K562 (cell line): ENCODE measurements around the gene UBE2N. TPM values are rescaled to one million over a fixed set of nuclear protein-coding genes. Genes with fewer than 3 reads are reported as not detected.

Source experiments
- CEBPG ChIP-seq, 3 experiments: fragments of 200-800 bp in 1 of 3; sonication (Bioruptor generic) in 1 of 3; sonication (generic) in 1 of 3; formaldehyde crosslinking in 1 of 3; IDR thresholded peaks in 2 of 3; conservative IDR thresholded peaks in 1 of 3; 2 replicates each; pipeline versions ENCODE4 v1.6.1 to v1.8.0; 2016 to 2022; ENCODE audit warnings: missing compliant biosample characterization in 2 of 3, missing genetic modification characterization in 2 of 3, mild to moderate bottlenecking in 1 of 3, missing genetic modification reagents in 1 of 3
- CHD4 ChIP-seq: fragments of 200-600 bp; sonication (generic); IDR thresholded peaks from 3 replicates; pipeline ENCODE4 v1.6.1; 2012; ENCODE audit warnings: low read depth, mild to moderate bottlenecking, mixed read lengths, low read length, inconsistent platforms; ENCODE audit not compliant: insufficient read depth, insufficient replicate concordance, poor library complexity, severe bottlenecking
- KLF10 ChIP-seq: fragments of 250-450 bp; sonication (Bioruptor Pico); IDR thresholded peaks from 2 replicates; pipeline ENCODE4 v1.6.1; 2021; ENCODE audit warnings: matching md5 sums
- MAFK ChIP-seq: IDR thresholded peaks from 2 replicates; pipeline ENCODE4 v1.6.1; 2011; ENCODE audit warnings: low read length, improper control_type of control experiment
- MAZ ChIP-seq, 2 experiments: fragments of 450-650 bp in 1 of 2; sonication (generic) in 1 of 2; formaldehyde crosslinking; IDR thresholded peaks in 1 of 2; conservative IDR thresholded peaks in 1 of 2; 2 replicates each; pipeline versions ENCODE4 v1.4.0 to v1.5.0; 2020; ENCODE audit warnings: mild to moderate bottlenecking in 1 of 2, missing genetic modification reagents in 1 of 2
- MEF2A ChIP-seq: IDR thresholded peaks from 2 replicates; pipeline ENCODE4 v1.6.1; 2011; ENCODE audit warnings: low read depth, mild to moderate bottlenecking, low read length, moderate library complexity; ENCODE audit not compliant: control insufficient read depth
- MTF1 ChIP-seq: fragments of 250-450 bp; sonication (Bioruptor Pico); IDR thresholded peaks from 2 replicates; pipeline ENCODE4 v1.9.0; 2021; ENCODE audit warnings: moderate library complexity, mild to moderate bottlenecking, inconsistent platforms, borderline replicate concordance
- MYBL2 ChIP-seq, 2 experiments: fragments of 450-650 bp in 1 of 2; sonication (generic) in 1 of 2; formaldehyde crosslinking in 1 of 2; IDR thresholded peaks; 2 replicates each; pipeline versions ENCODE4 v1.6.1 to v1.8.1; 2017 to 2022; ENCODE audit warnings: borderline replicate concordance in 1 of 2, inconsistent platforms in 1 of 2, low read depth in 1 of 2, mild to moderate bottlenecking in 1 of 2, missing genetic modification reagents in 1 of 2, moderate library complexity in 1 of 2
- NCOR1 ChIP-seq: fragments of 450-650 bp; IDR thresholded peaks from 2 replicates; pipeline ENCODE4 v1.6.1; 2016; ENCODE audit warnings: mild to moderate bottlenecking, moderate library complexity
- PHB ChIP-seq: fragments of 250-450 bp; sonication (Bioruptor Pico); IDR thresholded peaks from 2 replicates; pipeline ENCODE4 v1.5.0; 2021
- PHF21A ChIP-seq: fragments of 450-650 bp; IDR thresholded peaks from 2 replicates; pipeline ENCODE4 v1.6.1; 2017; ENCODE audit warnings: low read depth, borderline replicate concordance
- PURB ChIP-seq: sonication (generic); formaldehyde crosslinking; IDR thresholded peaks from 2 replicates; pipeline ENCODE4 v1.9.0; 2021; ENCODE audit warnings: low read depth, mild to moderate bottlenecking, missing genetic modification reagents
- RCOR1 ChIP-seq, 2 experiments: IDR thresholded peaks; 2 replicates each; pipeline ENCODE4 v1.6.1; 2012; ENCODE audit warnings: low read depth in 2 of 2, low read length in 2 of 2, borderline replicate concordance in 1 of 2, improper control_type of control experiment in 1 of 2
- SRSF7 ChIP-seq: fragments of 200-400 bp; formaldehyde crosslinking; optimal IDR thresholded peaks from 2 replicates; pipeline ENCODE3; 2017; ENCODE audit warnings: mild to moderate bottlenecking, low read depth, low read length
- ZC3H4 ChIP-seq: sonication (generic); formaldehyde crosslinking; IDR thresholded peaks from 2 replicates; pipeline ENCODE4 v1.9.0; 2021; ENCODE audit warnings: missing genetic modification reagents, borderline replicate concordance
- ZNF124 ChIP-seq: sonication (generic); formaldehyde crosslinking; IDR thresholded peaks from 2 replicates; pipeline ENCODE4 v1.8.1; 2022; ENCODE audit warnings: missing genetic modification reagents
- ZNF143 ChIP-seq: sonication (generic); formaldehyde crosslinking; IDR thresholded peaks from 2 replicates; pipeline ENCODE4 v1.9.0; 2022; ENCODE audit warnings: mild to moderate bottlenecking, missing genetic modification reagents
- ZNF384 ChIP-seq: IDR thresholded peaks from 2 replicates; pipeline ENCODE4 v1.6.1; 2012; ENCODE audit warnings: low read depth, low read length, improper control_type of control experiment
- ZNF41 ChIP-seq: fragments of 250-450 bp; sonication (Bioruptor Pico); conservative IDR thresholded peaks from 2 replicates; pipeline ENCODE4 v1.4.0; 2020; ENCODE audit warnings: mild to moderate bottlenecking
- polyA plus RNA-seq, 8 experiments: library from polyadenylated mRNA; depleted of rRNA in 4 of 8; stranded (reverse) in 5 of 8; unstranded in 3 of 8; fragments of >200 nt; fragmentation: Nextera tagmentation in 2 of 8; fragmentation: Illumina TruSeq in 1 of 8; extraction: Ambion mirVana in 2 of 8; extraction: Trizol in 1 of 8; gene quantifications; 2 replicates each; pipeline versions ENCODE4 v1.2.1 to v1.2.3, GENCODE V29; 2011 to 2014; ENCODE audit warnings: inconsistent platforms in 1 of 8, missing spikeins in 1 of 8
- total RNA-seq, 7 experiments: library from RNA; depleted of rRNA in 6 of 7; stranded (reverse); fragments of >200 nt in 6 of 7; fragmentation: Illumina TruSeq in 2 of 7; extraction: Trizol in 2 of 7; gene quantifications; 2 replicates each; pipeline versions ENCODE4 v1.2.1 to v1.2.3, GENCODE V29; 2011 to 2021; ENCODE audit warnings: low replicate concordance in 1 of 7
- TF ChIP-seq, protein P1 (sequence below): fragments of 250-450 bp; sonication (Bioruptor Pico); IDR thresholded peaks from 2 replicates; pipeline ENCODE4 v1.4.0; 2020; ENCODE audit warnings: borderline replicate concordance
- TF ChIP-seq, protein P2 (sequence below): fragments of 450-650 bp; IDR thresholded peaks from one replicate; pipeline ENCODE4 v1.6.1; 2018; ENCODE audit warnings: mild to moderate bottlenecking, moderate library complexity; ENCODE audit not compliant: partially characterized antibody
- TF ChIP-seq, protein P3 (sequence below): fragments of 250-450 bp; sonication (Bioruptor Pico); IDR thresholded peaks from 2 replicates; pipeline ENCODE4 v1.8.0; 2021; ENCODE audit warnings: mild to moderate bottlenecking, moderate library complexity

UBE2N gene
- total and polyA plus RNA-seq, 9 of the 15 experiments (the other 6 are each of a cell fraction or from before 2014, with no cell fraction given), result 189 to 826 (median 260) TPM

DNA sequence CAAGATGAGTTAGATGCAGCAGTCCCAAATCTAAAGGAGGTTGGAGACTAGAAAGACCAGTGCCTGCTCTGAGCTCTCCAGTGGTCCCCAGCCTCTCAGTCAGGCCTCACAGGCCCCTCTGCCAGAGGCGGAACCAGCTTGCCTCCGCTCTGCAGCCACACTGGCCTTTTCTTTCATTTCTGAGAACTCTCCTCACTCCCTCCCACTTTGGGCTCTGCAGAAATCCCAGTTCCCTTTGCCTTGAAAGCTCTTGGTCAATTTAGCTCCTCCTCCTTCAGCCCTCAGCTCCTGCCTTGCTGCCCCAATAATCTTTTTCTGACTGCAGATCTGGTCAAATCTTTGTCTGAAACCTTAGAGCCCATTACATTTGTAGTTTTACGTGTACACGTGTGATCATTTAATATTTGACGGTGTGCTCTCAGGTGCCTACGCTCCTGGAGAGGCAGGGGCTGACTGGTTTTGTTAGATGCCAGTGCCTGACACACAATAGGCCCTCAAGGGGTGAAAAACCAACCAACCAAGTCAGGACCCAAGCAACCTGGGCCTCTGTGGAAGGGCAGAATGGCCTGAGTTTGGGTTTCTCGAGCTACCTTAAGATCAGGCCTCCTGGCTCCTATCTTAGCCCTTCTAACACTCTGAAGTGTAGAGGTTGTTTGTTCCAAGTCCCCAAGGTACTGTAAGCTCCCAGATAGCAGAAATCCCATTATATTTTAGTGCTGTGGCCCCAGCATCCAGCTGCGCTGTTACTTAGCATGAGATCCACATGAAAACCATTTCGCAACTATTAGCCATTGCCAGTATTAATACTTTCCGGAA is 65.1 kb downstream of the UBE2N start (continued):
- TF ChIP-seq, protein P1, sequence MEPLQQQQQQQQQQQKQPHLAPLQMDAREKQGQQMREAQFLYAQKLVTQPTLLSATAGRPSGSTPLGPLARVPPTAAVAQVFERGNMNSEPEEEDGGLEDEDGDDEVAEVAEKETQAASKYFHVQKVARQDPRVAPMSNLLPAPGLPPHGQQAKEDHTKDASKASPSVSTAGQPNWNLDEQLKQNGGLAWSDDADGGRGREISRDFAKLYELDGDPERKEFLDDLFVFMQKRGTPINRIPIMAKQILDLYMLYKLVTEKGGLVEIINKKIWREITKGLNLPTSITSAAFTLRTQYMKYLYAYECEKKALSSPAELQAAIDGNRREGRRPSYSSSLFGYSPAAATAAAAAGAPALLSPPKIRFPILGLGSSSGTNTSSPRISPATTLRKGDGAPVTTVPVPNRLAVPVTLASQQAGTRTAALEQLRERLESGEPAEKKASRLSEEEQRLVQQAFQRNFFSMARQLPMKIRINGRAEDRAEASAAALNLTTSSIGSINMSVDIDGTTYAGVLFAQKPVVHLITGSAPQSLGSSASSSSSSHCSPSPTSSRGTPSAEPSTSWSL (CRISPR knock-in tag), result 0 out of 2 replicates have a peak, but pooled peaks have one; percentile 79
- TF ChIP-seq MYBL2 (IDR thresholded peaks at IDR 0.05; ENCODE audit: low read depth), result no peak
- no peak for TF ChIP-seq MYBL2 (CRISPR knock-in tag; IDR thresholded peaks at IDR 0.05; ENCODE audit: borderline replicate concordance)
- no peak for TF ChIP-seq MTF1 (CRISPR knock-in tag)
- TF ChIP-seq MAFK, result 0 out of 2 replicates have a peak, but pooled peaks have one; percentile 13
- no peak for TF ChIP-seq PHF21A
- no peak for TF ChIP-seq CHD4
- TF ChIP-seq KLF10, result no peak
- no peak for TF ChIP-seq ZNF124
- TF ChIP-seq, protein P2, sequence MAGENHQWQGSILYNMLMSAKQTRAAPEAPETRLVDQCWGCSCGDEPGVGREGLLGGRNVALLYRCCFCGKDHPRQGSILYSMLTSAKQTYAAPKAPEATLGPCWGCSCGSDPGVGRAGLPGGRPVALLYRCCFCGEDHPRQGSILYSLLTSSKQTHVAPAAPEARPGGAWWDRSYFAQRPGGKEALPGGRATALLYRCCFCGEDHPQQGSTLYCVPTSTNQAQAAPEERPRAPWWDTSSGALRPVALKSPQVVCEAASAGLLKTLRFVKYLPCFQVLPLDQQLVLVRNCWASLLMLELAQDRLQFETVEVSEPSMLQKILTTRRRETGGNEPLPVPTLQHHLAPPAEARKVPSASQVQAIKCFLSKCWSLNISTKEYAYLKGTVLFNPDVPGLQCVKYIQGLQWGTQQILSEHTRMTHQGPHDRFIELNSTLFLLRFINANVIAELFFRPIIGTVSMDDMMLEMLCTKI, result no peak
- TF ChIP-seq, protein P3, sequence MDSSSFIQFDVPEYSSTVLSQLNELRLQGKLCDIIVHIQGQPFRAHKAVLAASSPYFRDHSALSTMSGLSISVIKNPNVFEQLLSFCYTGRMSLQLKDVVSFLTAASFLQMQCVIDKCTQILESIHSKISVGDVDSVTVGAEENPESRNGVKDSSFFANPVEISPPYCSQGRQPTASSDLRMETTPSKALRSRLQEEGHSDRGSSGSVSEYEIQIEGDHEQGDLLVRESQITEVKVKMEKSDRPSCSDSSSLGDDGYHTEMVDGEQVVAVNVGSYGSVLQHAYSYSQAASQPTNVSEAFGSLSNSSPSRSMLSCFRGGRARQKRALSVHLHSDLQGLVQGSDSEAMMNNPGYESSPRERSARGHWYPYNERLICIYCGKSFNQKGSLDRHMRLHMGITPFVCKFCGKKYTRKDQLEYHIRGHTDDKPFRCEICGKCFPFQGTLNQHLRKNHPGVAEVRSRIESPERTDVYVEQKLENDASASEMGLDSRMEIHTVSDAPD (CRISPR knock-in tag), result no peak
- no peak for TF ChIP-seq NCOR1
- TF ChIP-seq PURB (CRISPR knock-in tag), result no peak
- TF ChIP-seq MAZ (CRISPR knock-in tag; conservative IDR thresholded peaks at IDR 0.05 in 1 of 2, IDR thresholded peaks at IDR 0.05 in 1 of 2), result peak in 1 of 2 experiments; percentile 59; a peak in 1 of 4 replicates
- TF ChIP-seq MEF2A, result no peak
- no peak for TF ChIP-seq ZC3H4 (CRISPR knock-in tag)
- TF ChIP-seq RCOR1 (IDR thresholded peaks at IDR 0.05; ENCODE audit: borderline replicate concordance in 1 of 2, low read depth in 2 of 2, low read length in 2 of 2), result peak in 1 of 2 experiments; percentile 56; a peak in 1 of 4 replicates
- TF ChIP-seq ZNF143, result no peak
- no peak for TF ChIP-seq ZNF384
- no peak for TF ChIP-seq PHB (CRISPR knock-in tag)
- no peak for TF ChIP-seq SRSF7
- TF ChIP-seq ZNF41 (CRISPR knock-in tag), result no peak
- 0 out of 2 replicates have a peak, but pooled peaks have one; percentile 23 for TF ChIP-seq CEBPG (CRISPR knock-in tag; IDR thresholded peaks at IDR 0.05)
- peak; percentile 51 to 83; a peak in 3 of 4 replicates for TF ChIP-seq CEBPG (tag; conservative IDR thresholded peaks at IDR 0.05 in 1 of 2, IDR thresholded peaks at IDR 0.05 in 1 of 2)
